ENCODE data around the gene DHCR7. TPM values are rescaled to one million over a fixed set of nuclear protein-coding genes. Genes with fewer than 3 reads are reported as not detected.

DHCR7 gene
- total RNA-seq, 1 experiment from 2014 or later = 286 TPM

- H3K27me3 ChIP-seq (replicated peaks; ENCODE audit: insufficient read depth, low read depth, low read length, poor library complexity) = no peaks in the 10 kb centered on the region
- no peaks in the 10 kb centered on the region for H3K9me3 ChIP-seq (ENCODE audit: low read depth, low read length, poor library complexity, severe bottlenecking)
- ChIA-PET POLR2A (ENCODE audit: low non-redundant PET) (no interaction called here), CTCF (no interaction called here)
- no TSS peak for BruUV-seq (replicated peaks)
- no peak overlapping the region for H3K4me3 ChIP-seq (ENCODE audit: low read depth, low read length, poor library complexity, severe bottlenecking)
- peaks cover 25% of the 10 kb centered on the region for H3K36me3 ChIP-seq (ENCODE audit: insufficient read depth, low read length, poor library complexity, severe bottlenecking)
- no peaks in the 10 kb centered on the region for H3K4me1 ChIP-seq (ENCODE audit: insufficient read depth, low read length, poor library complexity, severe bottlenecking)
- TF ChIP-seq, protein P1, sequence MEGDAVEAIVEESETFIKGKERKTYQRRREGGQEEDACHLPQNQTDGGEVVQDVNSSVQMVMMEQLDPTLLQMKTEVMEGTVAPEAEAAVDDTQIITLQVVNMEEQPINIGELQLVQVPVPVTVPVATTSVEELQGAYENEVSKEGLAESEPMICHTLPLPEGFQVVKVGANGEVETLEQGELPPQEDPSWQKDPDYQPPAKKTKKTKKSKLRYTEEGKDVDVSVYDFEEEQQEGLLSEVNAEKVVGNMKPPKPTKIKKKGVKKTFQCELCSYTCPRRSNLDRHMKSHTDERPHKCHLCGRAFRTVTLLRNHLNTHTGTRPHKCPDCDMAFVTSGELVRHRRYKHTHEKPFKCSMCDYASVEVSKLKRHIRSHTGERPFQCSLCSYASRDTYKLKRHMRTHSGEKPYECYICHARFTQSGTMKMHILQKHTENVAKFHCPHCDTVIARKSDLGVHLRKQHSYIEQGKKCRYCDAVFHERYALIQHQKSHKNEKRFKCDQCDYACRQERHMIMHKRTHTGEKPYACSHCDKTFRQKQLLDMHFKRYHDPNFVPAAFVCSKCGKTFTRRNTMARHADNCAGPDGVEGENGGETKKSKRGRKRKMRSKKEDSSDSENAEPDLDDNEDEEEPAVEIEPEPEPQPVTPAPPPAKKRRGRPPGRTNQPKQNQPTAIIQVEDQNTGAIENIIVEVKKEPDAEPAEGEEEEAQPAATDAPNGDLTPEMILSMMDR (conservative IDR thresholded peaks at IDR 0.05; ENCODE audit: low read depth, low read length) = no peak
- no peak for TF ChIP-seq EZH2 (IDR thresholded peaks at IDR 0.05; ENCODE audit: borderline replicate concordance, low read depth, low read length, poor library complexity, severe bottlenecking)
- no peak for DNase-seq (ENCODE audit: low spot score)
- H3K27ac ChIP-seq (ENCODE audit: low read depth, low read length, poor library complexity, severe bottlenecking) = no peak overlapping the region
- intact Hi-C loops (cut with micrococcal nuclease; ENCODE audit: unreplicated experiment) = no loop called here
Measured at GRCh38 chr11:71461696-71462095, 13.5 kb upstream of the DHCR7 start.

- no peak for DNase-seq (ENCODE audit: low spot score)
- intact Hi-C loops (cut with micrococcal nuclease; ENCODE audit: unreplicated experiment) = no loop called here
- BruUV-seq (replicated peaks) = no TSS peak
- ChIA-PET CTCF (no interaction called here), POLR2A (ENCODE audit: low non-redundant PET) (no interaction called here)
- no peaks in the 10 kb centered on the region for H3K27me3 ChIP-seq (replicated peaks; ENCODE audit: insufficient read depth, low read depth, low read length, poor library complexity)
- peaks cover 38% of the 10 kb centered on the region for H3K36me3 ChIP-seq (ENCODE audit: insufficient read depth, low read length, poor library complexity, severe bottlenecking)
- no peaks in the 10 kb centered on the region for H3K4me1 ChIP-seq (ENCODE audit: insufficient read depth, low read length, poor library complexity, severe bottlenecking)
- no peak for TF ChIP-seq EZH2 (IDR thresholded peaks at IDR 0.05; ENCODE audit: borderline replicate concordance, low read depth, low read length, poor library complexity, severe bottlenecking)
- TF ChIP-seq, protein P1 (conservative IDR thresholded peaks at IDR 0.05; ENCODE audit: low read depth, low read length) = no peak
- H3K4me3 ChIP-seq (ENCODE audit: low read depth, low read length, poor library complexity, severe bottlenecking) = no peak overlapping the region
- no peaks in the 10 kb centered on the region for H3K9me3 ChIP-seq (ENCODE audit: low read depth, low read length, poor library complexity, severe bottlenecking)
- no peak overlapping the region for H3K27ac ChIP-seq (ENCODE audit: low read depth, low read length, poor library complexity, severe bottlenecking)
Measured at GRCh38 chr11:71459767-71460320, 11.7 kb upstream of the DHCR7 start.

DNA sequence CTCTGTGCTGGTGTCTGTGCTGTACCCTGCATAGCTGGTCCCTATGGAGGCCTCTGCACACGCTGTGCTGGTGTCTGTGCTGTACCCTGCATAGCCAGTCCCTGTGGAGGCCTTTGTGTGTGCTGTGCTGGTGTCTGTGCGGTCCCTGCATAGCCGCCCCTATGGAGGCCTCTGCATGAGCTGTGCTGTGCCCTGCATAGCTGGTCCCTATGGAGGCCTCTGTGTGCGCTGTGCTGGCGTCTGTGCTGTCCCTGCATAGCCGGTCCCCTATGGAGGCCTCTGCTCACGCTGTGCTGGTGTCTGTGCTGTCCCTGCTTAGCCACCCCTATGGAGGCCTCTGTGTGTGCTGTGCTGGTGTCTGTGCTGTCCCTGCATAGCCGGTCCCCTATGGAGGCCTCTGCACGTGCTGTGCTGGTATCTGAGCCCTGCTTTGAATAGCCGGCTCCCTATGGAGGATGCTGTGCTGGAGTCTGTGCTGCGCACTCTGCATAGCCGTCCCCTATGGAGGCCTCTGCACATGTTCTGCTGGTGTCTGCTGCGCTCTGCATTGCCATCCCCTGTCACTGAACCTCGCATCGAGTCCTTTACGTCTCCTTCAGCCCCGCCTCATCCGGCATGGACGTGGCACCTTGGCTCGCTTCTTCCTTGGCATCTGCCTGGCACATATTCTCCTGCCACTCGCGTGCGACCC lies 11.0 kb upstream of the DHCR7 start:
- Histone ChIP-seq H3K4me3 (ENCODE audit: low read depth, low read length, poor library complexity, severe bottlenecking) (no peak overlapping the region), H3K36me3 (ENCODE audit: insufficient read depth, low read length, poor library complexity, severe bottlenecking) (peaks cover 38% of the 10 kb centered on the region), H3K27ac (ENCODE audit: low read depth, low read length, poor library complexity, severe bottlenecking) (no peak overlapping the region), H3K9me3 (ENCODE audit: low read depth, low read length, poor library complexity, severe bottlenecking) (no peaks in the 10 kb centered on the region), H3K27me3 (replicated peaks; ENCODE audit: insufficient read depth, low read depth, low read length, poor library complexity) (no peaks in the 10 kb centered on the region), H3K4me1 (ENCODE audit: insufficient read depth, low read length, poor library complexity, severe bottlenecking) (no peaks in the 10 kb centered on the region)
- TF ChIP-seq, protein P1 (conservative IDR thresholded peaks at IDR 0.05; ENCODE audit: low read depth, low read length) = no peak
- no peak for TF ChIP-seq EZH2 (IDR thresholded peaks at IDR 0.05; ENCODE audit: borderline replicate concordance, low read depth, low read length, poor library complexity, severe bottlenecking)
- no peak for DNase-seq (ENCODE audit: low spot score)
- intact Hi-C loops (cut with micrococcal nuclease; ENCODE audit: unreplicated experiment) = no loop called here
- ChIA-PET CTCF (no interaction called here), POLR2A (ENCODE audit: low non-redundant PET) (no interaction called here)
- no TSS peak for BruUV-seq (replicated peaks)
